Stimulated activated CD8-positive, alpha-beta memory T cell treated with anti-CD3 and anti-CD28 coated beads, Interleukin-7, amount 100 ng/mL, for 1 hour (primary cell): Measurements from ENCODE around the gene TEX2.
"Not testable (repeated sequence)": the region's sequence is repeated elsewhere in the genome, so short reads cannot be mapped to it uniquely, and the experiment has no call there.

Experiments used
- DNase-seq, 2 donors: peaks; one replicate each; pipeline ENCODE4 v3.0.0-alpha.2; 2020; ENCODE audit warnings: low read depth in 2 of 2

The TEX2 gene

GRCh38 chr17:64183815-64184214, 79.2 kb downstream of the TEX2 start:
- no peak for DNase-seq

- no peak for DNase-seq
Measured at GRCh38 chr17:64182325-64183012, 80.6 kb downstream of the TEX2 start.

- no peak for DNase-seq
Measured at GRCh38 chr17:64180089-64181073, 82.7 kb downstream of the TEX2 start.

GRCh38 chr17:64179024-64179423, 84.0 kb downstream of the TEX2 start:
- DNase-seq: not testable (repeated sequence)

GRCh38 chr17:64178011-64178825, 84.8 kb downstream of the TEX2 start:
- no peak for DNase-seq

- DNase-seq: no peak
Measured at GRCh38 chr17:64177311-64178010, 85.6 kb downstream of the TEX2 start.

- DNase-seq: no peak
Measured at GRCh38 chr17:64176556-64176955, 86.5 kb downstream of the TEX2 start.

- DNase-seq: no peak
Measured at GRCh38 chr17:64174686-64175456, 88.2 kb downstream of the TEX2 start.

- no peak for DNase-seq
Measured at GRCh38 chr17:64173646-64174045, 89.4 kb downstream of the TEX2 start.

GRCh38 chr17:64172510-64172909, 90.5 kb downstream of the TEX2 start:
- DNase-seq: no peak

- no peak for DNase-seq
Measured at GRCh38 chr17:64171041-64171440, 92.0 kb downstream of the TEX2 start.

GRCh38 chr17:64170286-64170685, 92.8 kb downstream of the TEX2 start:
- DNase-seq: no peak

GRCh38 chr17:64167666-64168065, 95.4 kb downstream of the TEX2 start:
- not testable (repeated sequence) for DNase-seq

- DNase-seq: no peak
Measured at GRCh38 chr17:64166876-64167275, 96.2 kb downstream of the TEX2 start.

- no peak for DNase-seq
Measured at GRCh38 chr17:64165347-64165746, 97.7 kb downstream of the TEX2 start.

- no peak for DNase-seq
Measured at GRCh38 chr17:64164596-64165285, 98.3 kb downstream of the TEX2 start.

GRCh38 chr17:64163468-64163867, 99.6 kb downstream of the TEX2 start:
- no peak for DNase-seq

- no peak for DNase-seq
Measured at GRCh38 chr17:64162554-64162953, 100.5 kb downstream of the TEX2 start.

GRCh38 chr17:64161380-64162176, 101.5 kb downstream of the TEX2 start:
- DNase-seq: no peak
